HFFc6 (cell line): ENCODE results near the gene FKBP7. TPM values are rescaled to one million over a fixed set of nuclear protein-coding genes. Genes with fewer than 3 reads are reported as not detected.
"Not testable (repeated sequence)": the region's sequence is repeated elsewhere in the genome, so short reads cannot be mapped to it uniquely, and the experiment has no call there.

ENCODE experiments used
- DNase-seq: peaks from one replicate; pipeline ENCODE4 v3.0.0-alpha.2; 2018
- H3K27ac Mint-ChIP-seq: 2 replicates; pipeline ENCODE4 v1.8.0; 2020; ENCODE audit warnings: mild to moderate bottlenecking, mixed read lengths
- H3K27me3 Mint-ChIP-seq: 2 replicates; pipeline ENCODE4 v1.8.0; 2021; ENCODE audit warnings: mild to moderate bottlenecking, moderate library complexity, mixed read lengths; ENCODE audit not compliant: insufficient read depth
- H3K36me3 Mint-ChIP-seq: 2 replicates; pipeline ENCODE4 v1.8.0; 2021; ENCODE audit warnings: low read depth, mixed read lengths
- H3K4me1 Mint-ChIP-seq: 2 replicates; pipeline ENCODE4 v1.8.0; 2020; ENCODE audit warnings: low read depth, mixed read lengths
- H3K4me3 Mint-ChIP-seq: 2 replicates; pipeline ENCODE4 v1.8.0; 2020; ENCODE audit warnings: mild to moderate bottlenecking, moderate library complexity, mixed read lengths
- H3K9me3 Mint-ChIP-seq: 2 replicates; pipeline ENCODE4 v1.8.0; 2020; ENCODE audit warnings: mild to moderate bottlenecking, mixed read lengths
- CTCF ChIP-seq: fragments of 200-600 bp; sonication (generic); IDR thresholded peaks from 2 replicates; pipeline ENCODE4 v1.5.0; 2021; ENCODE audit warnings: antibody characterized with exemption, mild to moderate bottlenecking
- total RNA-seq, 6 experiments: library from RNA; stranded (reverse); fragmentation: NEBNext Ultra II Directional; extraction: Animal tissue kit (Norgen Biotek cat#: 25700); gene quantifications; 2 replicates in 1 of 6; 3 replicates in 5 of 6; pipeline ENCODE4 v1.2.3, GENCODE V29; 2021

FKBP7 gene
- total RNA-seq, 6 experiments from 2014 or later, result 36.3 to 51.9 (median 43.7) TPM

DNA sequence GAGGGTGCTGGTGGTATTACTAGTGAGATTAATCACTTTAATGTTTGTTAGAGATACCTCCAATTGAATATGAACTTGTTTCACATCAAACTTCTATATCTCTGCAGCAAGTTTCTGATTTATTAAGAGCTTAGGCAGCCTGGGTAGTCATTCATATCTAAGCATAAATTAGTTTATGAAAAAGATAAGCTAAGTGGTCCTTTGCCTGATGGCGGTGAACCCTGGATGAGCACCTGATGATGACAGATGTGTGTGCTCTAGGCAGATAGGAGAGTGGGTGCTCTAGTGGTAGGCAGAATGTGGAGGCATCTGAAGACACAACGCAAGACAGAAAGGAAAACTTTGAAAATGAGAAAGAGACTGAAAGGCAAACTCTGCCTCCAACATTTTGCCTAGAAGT is 5.0 kb downstream of the FKBP7 start:
- Mint-ChIP-seq H3K27ac (no peak overlapping the region), H3K9me3 (no peaks in the 10 kb centered on the region), H3K27me3 (no peaks in the 10 kb centered on the region; the same call in 1 of the 2 replicates), H3K4me3 (no peak overlapping the region), H3K36me3 (peaks cover 10% of the 10 kb centered on the region), H3K4me1 (peaks cover 27% of the 10 kb centered on the region)
- no peak for DNase-seq
- TF ChIP-seq CTCF, result no peak

GRCh38 chr2:178471313-178471712 is 7.1 kb downstream of the FKBP7 start:
- H3K9me3 Mint-ChIP-seq, DNase-seq, H3K4me3 Mint-ChIP-seq, H3K36me3 Mint-ChIP-seq, H3K27ac Mint-ChIP-seq, H3K27me3 Mint-ChIP-seq: not testable (repeated sequence)
- peaks cover 13% of the 10 kb centered on the region for H3K4me1 Mint-ChIP-seq

- no peaks in the 10 kb centered on the region for H3K9me3 Mint-ChIP-seq
These were observed 9.1 kb downstream of the FKBP7 start for GRCh38 chr2:178469219-178469849.

GRCh38 chr2:178457390-178457886 is 21.0 kb downstream of the FKBP7 start:
- H3K27ac Mint-ChIP-seq, result no peak overlapping the region
- no peak overlapping the region for H3K4me3 Mint-ChIP-seq
- TF ChIP-seq CTCF, result no peak
- no peak for DNase-seq
- H3K27me3 Mint-ChIP-seq, result no peaks in the 10 kb centered on the region; the same call in 1 of the 2 replicates
- no peaks in the 10 kb centered on the region for H3K9me3 Mint-ChIP-seq
- H3K36me3 Mint-ChIP-seq, result no peaks in the 10 kb centered on the region
- 0 out of 2 replicates have a peak, but pooled peaks cover 1% of the 10 kb centered on the region for H3K4me1 Mint-ChIP-seq

More at GRCh38 chr2:178469219-178469849, 9.1 kb downstream of the FKBP7 start:
- peaks cover 9% of the 10 kb centered on the region for H3K4me1 Mint-ChIP-seq
- H3K4me3 Mint-ChIP-seq, result no peak overlapping the region
- TF ChIP-seq CTCF, result no peak
- H3K27ac Mint-ChIP-seq, result no peak overlapping the region
- H3K36me3 Mint-ChIP-seq, result peaks cover 16% of the 10 kb centered on the region; the same call in 1 of the 2 replicates
- H3K27me3 Mint-ChIP-seq, result no peaks in the 10 kb centered on the region; the same call in 1 of the 2 replicates
- DNase-seq, result no peak

GRCh38 chr2:178455947-178456346 is 22.5 kb downstream of the FKBP7 start:
- H3K4me3 Mint-ChIP-seq, result no peak overlapping the region
- H3K27me3 Mint-ChIP-seq, result no peaks in the 10 kb centered on the region
- peaks cover 11% of the 10 kb centered on the region for H3K4me1 Mint-ChIP-seq
- no peak for DNase-seq
- no peaks in the 10 kb centered on the region for H3K36me3 Mint-ChIP-seq
- H3K27ac Mint-ChIP-seq, result no peak overlapping the region
- H3K9me3 Mint-ChIP-seq, result no peaks in the 10 kb centered on the region
- no peak for TF ChIP-seq CTCF

DNA sequence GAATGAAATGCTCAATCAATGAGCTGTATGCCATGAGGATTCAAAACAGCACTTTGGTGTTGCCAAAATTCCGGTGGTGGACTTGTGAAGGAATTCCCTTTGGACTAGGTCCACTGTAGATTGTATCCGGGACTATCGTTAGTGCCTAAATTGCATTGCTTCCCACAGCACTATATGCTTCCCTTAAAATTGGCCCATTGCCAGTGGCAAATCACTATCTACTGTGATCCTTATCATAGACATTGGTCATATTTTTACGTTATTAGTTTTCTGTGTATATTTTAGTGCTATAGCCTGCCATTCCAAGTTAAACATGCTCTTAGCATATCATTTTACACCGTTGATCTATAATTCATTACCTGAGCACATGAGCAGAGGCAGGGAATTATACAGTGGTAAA is 25.5 kb downstream of the FKBP7 start:
- Mint-ChIP-seq H3K27me3 (no peaks in the 10 kb centered on the region), H3K36me3 (peaks cover 9% of the 10 kb centered on the region), H3K4me1 (peaks cover 33% of the 10 kb centered on the region), H3K27ac (no peak overlapping the region), H3K9me3 (no peaks in the 10 kb centered on the region), H3K4me3 (no peak overlapping the region)
- no peak for TF ChIP-seq CTCF
- DNase-seq, result no peak
